Stimulated activated CD8-positive, alpha-beta memory T cell treated with anti-CD3 and anti-CD28 coated beads, Interleukin-12 subunit alpha, Interleukin-12 subunit beta, amount 100 ng/mL, for 24 hours (primary cell): ENCODE data around the gene PLCB4.

Experiments
- DNase-seq: peaks from one replicate; pipeline ENCODE4 v3.0.0-alpha.2; 2020; ENCODE audit errors: extremely low read depth

The PLCB4 gene

GRCh38 chr20:9400171-9401025, 331.5 kb downstream of the PLCB4 start:
- no peak for DNase-seq

- DNase-seq, result no peak
Measured at GRCh38 chr20:9401371-9401770, 332.5 kb downstream of the PLCB4 start.

- DNase-seq, result no peak
Measured at GRCh38 chr20:9402141-9402540, 333.3 kb downstream of the PLCB4 start.

GRCh38 chr20:9402546-9402945, 333.7 kb downstream of the PLCB4 start:
- DNase-seq, result no peak

GRCh38 chr20:9403448-9403847, 334.6 kb downstream of the PLCB4 start:
- DNase-seq, result no peak

- DNase-seq, result peak; percentile 1
Measured at GRCh38 chr20:9407805-9408421, 339.0 kb downstream of the PLCB4 start.

GRCh38 chr20:9408422-9409300, 339.8 kb downstream of the PLCB4 start:
- DNase-seq, result no peak

- no peak for DNase-seq
Measured at GRCh38 chr20:9409352-9409751, 340.5 kb downstream of the PLCB4 start.

- DNase-seq, result no peak
Measured at GRCh38 chr20:9409981-9410380, 341.1 kb downstream of the PLCB4 start.

GRCh38 chr20:9411833-9412232, 342.9 kb downstream of the PLCB4 start:
- no peak for DNase-seq

- no peak for DNase-seq
Measured at GRCh38 chr20:9412309-9412708, 343.4 kb downstream of the PLCB4 start.

GRCh38 chr20:9413001-9413400, 344.1 kb downstream of the PLCB4 start:
- DNase-seq, result no peak

- no peak for DNase-seq
Measured at GRCh38 chr20:9415426-9415825, 346.5 kb downstream of the PLCB4 start.

- no peak for DNase-seq
Measured at GRCh38 chr20:9416421-9416820, 347.5 kb downstream of the PLCB4 start.

- DNase-seq, result no peak
Measured at GRCh38 chr20:9417665-9418064, 348.8 kb downstream of the PLCB4 start.

GRCh38 chr20:9422321-9423057, 353.6 kb downstream of the PLCB4 start:
- DNase-seq, result no peak

GRCh38 chr20:9424551-9424950, 355.7 kb downstream of the PLCB4 start:
- no peak for DNase-seq

- no peak for DNase-seq
Measured at GRCh38 chr20:9427430-9428291, 358.8 kb downstream of the PLCB4 start.

- no peak for DNase-seq
Measured at GRCh38 chr20:9428292-9428607, 359.4 kb downstream of the PLCB4 start.

GRCh38 chr20:9439806-9440205, 370.9 kb downstream of the PLCB4 start:
- no peak for DNase-seq

GRCh38 chr20:9440892-9441291, 372.0 kb downstream of the PLCB4 start:
- DNase-seq, result no peak
